Sigmoid colon (tissue), 7 donors: ENCODE data around the gene KLHL26. TPM values are rescaled to one million over a fixed set of nuclear protein-coding genes. Genes with fewer than 3 reads are reported as not detected.

Experiments
- DNase-seq: peaks from one replicate; pipeline ENCODE4 v3.0.0-alpha.2; 2019
- H3K27ac ChIP-seq, 4 donors: fragments of 200-600 bp; sonication (generic); one replicate each; pipeline ENCODE4 v1.5.1; 2016 to 2019; ENCODE audit warnings: mild to moderate bottlenecking in 1 of 4
- H3K27me3 ChIP-seq, 3 donors: fragments of 200-600 bp; sonication (generic); one replicate each; pipeline ENCODE4 v1.5.1; 2019; ENCODE audit warnings: mild to moderate bottlenecking in 1 of 3
- H3K36me3 ChIP-seq, 4 donors: fragments of 200-600 bp; sonication (generic); one replicate each; pipeline ENCODE4 v1.5.1; 2016 to 2019
- H3K4me1 ChIP-seq, 4 donors: fragments of 200-600 bp; sonication (generic); one replicate each; pipeline ENCODE4 v1.5.1; 2017 to 2019
- H3K4me3 ChIP-seq, 4 donors: fragments of 200-600 bp; sonication (generic); one replicate each; pipeline ENCODE4 v1.5.1; 2017 to 2019; ENCODE audit warnings: mild to moderate bottlenecking in 2 of 4, moderate library complexity in 1 of 4
- H3K9me3 ChIP-seq, 4 donors: fragments of 200-600 bp in 3 of 4; sonication (generic) in 3 of 4; one replicate each; pipeline versions ENCODE4 v1.5.1 to v1.6.1; 2013 to 2019
- CTCF ChIP-seq, 4 experiments: fragments of 450-650 bp in 3 of 4; fragments of 200-600 bp in 1 of 4; IDR thresholded peaks; one replicate each; pipeline ENCODE4 v1.5.1; 2016 to 2019; ENCODE audit warnings: antibody characterized with exemption in 4 of 4, mild to moderate bottlenecking in 3 of 4, moderate library complexity in 2 of 4
- EP300 ChIP-seq, 4 donors: sonication (generic); formaldehyde crosslinking; IDR thresholded peaks; one replicate each; pipeline ENCODE4 v1.6.1; 2017; ENCODE audit warnings: antibody characterized with exemption in 4 of 4
- POLR2A ChIP-seq, 2 donors: fragments of 450-650 bp; IDR thresholded peaks; one replicate each; pipeline ENCODE4 v1.6.1; 2016; ENCODE audit warnings: antibody characterized with exemption in 2 of 2, mild to moderate bottlenecking in 2 of 2, moderate library complexity in 2 of 2
- POLR2AphosphoS5 ChIP-seq, 4 donors: sonication (generic); formaldehyde crosslinking; IDR thresholded peaks; one replicate each; pipeline ENCODE4 v1.6.1; 2017; ENCODE audit warnings: antibody characterized with exemption in 4 of 4
- WGBS, 2 donors: extraction: QIAGEN DNeasy Blood & Tissue Kit; methylation state at CpG; one replicate each; pipeline ENCODE4 v1.1.7; 2013; 5-methylcytosine and 5-hydroxymethylcytosine counted together
- intact Hi-C: fragments of 100-400 bp; cut with DNase I; formaldehyde crosslinking; loops from one replicate; pipeline ENCODE4 v1.15.1; 2023
- polyA plus RNA-seq, 3 donors: library from polyadenylated mRNA; stranded (reverse); fragments of 200-250 nt; gene quantifications; one replicate each; pipeline ENCODE4 v1.2.3, GENCODE V29; 2013
- total RNA-seq, 4 donors: library from RNA; depleted of rRNA; stranded (reverse); fragments of >200 nt; gene quantifications; one replicate each; pipeline ENCODE4 v1.1.0, GENCODE V29; 2016
- donor health status: healthy with polysubstance abuse.
- donor health status: Bipolar disorder and iron deficiency.
- donor health status: healthy.

Gene KLHL26
- total and polyA plus RNA-seq, 7 donors, result 1.6 to 8.3 (median 4.8) TPM

- no peak for DNase-seq
- intact Hi-C loops, result loop anchor here (5.0 kb wide), 1 partner anchor 58 kb away; no protein-coding TSS in a partner anchor
- TF ChIP-seq EP300 (IDR thresholded peaks at IDR 0.05) (no peak), POLR2A (IDR thresholded peaks at IDR 0.05) (no peak), POLR2AphosphoS5 (IDR thresholded peaks at IDR 0.05) (no peak), CTCF (IDR thresholded peaks at IDR 0.05) (no peak)
- Histone ChIP-seq H3K27me3 (no peaks in the 10 kb centered on the region), H3K36me3 (no peaks in the 10 kb centered on the region), H3K4me3 (no peak overlapping the region), H3K27ac (no peak overlapping the region), H3K9me3 (no peaks in the 10 kb centered on the region), H3K4me1 (peaks cover 0 to 27% (median 22%) of the 10 kb centered on the region in 4 donors)
- WGBS, 2 donors, result 85 to 89% methylated on average over 4 of the region's 4 CpGs
Observed at GRCh38 chr19:18704054-18704453, 67.2 kb downstream of the KLHL26 start.

- Histone ChIP-seq H3K27me3 (no peaks in the 10 kb centered on the region), H3K4me3 (no peak overlapping the region), H3K36me3 (no peaks in the 10 kb centered on the region), H3K9me3 (no peaks in the 10 kb centered on the region), H3K4me1 (peaks cover 0 to 22% (median 17%) of the 10 kb centered on the region in 4 donors), H3K27ac (no peak overlapping the region)
- no peak for TF ChIP-seq EP300 (IDR thresholded peaks at IDR 0.05)
- no peak for TF ChIP-seq POLR2A (IDR thresholded peaks at IDR 0.05)
- TF ChIP-seq CTCF (IDR thresholded peaks at IDR 0.05), result no peak
- no peak for TF ChIP-seq POLR2AphosphoS5 (IDR thresholded peaks at IDR 0.05)
- intact Hi-C loops, result loop anchor here (5.0 kb wide), 1 partner anchor 57 kb away; no protein-coding TSS in a partner anchor
- DNase-seq, result no peak
- WGBS, 2 donors, result 85 to 93% methylated on average over 7 of the region's 7 CpGs
Observed at GRCh38 chr19:18704971-18705370, 68.1 kb downstream of the KLHL26 start.

GRCh38 chr19:18708452-18709231 lies 71.8 kb downstream of the KLHL26 start:
- no peak for DNase-seq
- Histone ChIP-seq H3K4me3 (no peak overlapping the region), H3K27me3 (no peaks in the 10 kb centered on the region), H3K4me1 (peaks cover 0 to 22% (median 12%) of the 10 kb centered on the region in 4 donors), H3K9me3 (no peaks in the 10 kb centered on the region), H3K27ac (no peak overlapping the region), H3K36me3 (no peaks in the 10 kb centered on the region)
- WGBS, 2 donors, result 57 to 79% methylated on average over 25 of the region's 25 CpGs
- intact Hi-C loops, result no loop called here
- TF ChIP-seq POLR2AphosphoS5 (IDR thresholded peaks at IDR 0.05) (no peak), EP300 (IDR thresholded peaks at IDR 0.05) (no peak), CTCF (IDR thresholded peaks at IDR 0.05) (no peak), POLR2A (IDR thresholded peaks at IDR 0.05) (no peak)

- Histone ChIP-seq H3K4me1 (peaks cover 0 to 25% (median 12%) of the 10 kb centered on the region in 4 donors), H3K9me3 (no peaks in the 10 kb centered on the region), H3K27me3 (no peaks in the 10 kb centered on the region), H3K36me3 (no peaks in the 10 kb centered on the region), H3K27ac (no peak overlapping the region), H3K4me3 (no peak overlapping the region)
- no peak for TF ChIP-seq POLR2AphosphoS5 (IDR thresholded peaks at IDR 0.05)
- TF ChIP-seq EP300 (IDR thresholded peaks at IDR 0.05), result no peak
- no peak for TF ChIP-seq CTCF (IDR thresholded peaks at IDR 0.05)
- TF ChIP-seq POLR2A (IDR thresholded peaks at IDR 0.05), result no peak
- WGBS, 2 donors, result 82 to 93% methylated on average over 10 of the region's 10 CpGs
- no peak for DNase-seq
- intact Hi-C loops, result no loop called here
Observed at GRCh38 chr19:18709546-18709945, 72.7 kb downstream of the KLHL26 start.
